ENCODE data around the gene DDX27.

DNA sequence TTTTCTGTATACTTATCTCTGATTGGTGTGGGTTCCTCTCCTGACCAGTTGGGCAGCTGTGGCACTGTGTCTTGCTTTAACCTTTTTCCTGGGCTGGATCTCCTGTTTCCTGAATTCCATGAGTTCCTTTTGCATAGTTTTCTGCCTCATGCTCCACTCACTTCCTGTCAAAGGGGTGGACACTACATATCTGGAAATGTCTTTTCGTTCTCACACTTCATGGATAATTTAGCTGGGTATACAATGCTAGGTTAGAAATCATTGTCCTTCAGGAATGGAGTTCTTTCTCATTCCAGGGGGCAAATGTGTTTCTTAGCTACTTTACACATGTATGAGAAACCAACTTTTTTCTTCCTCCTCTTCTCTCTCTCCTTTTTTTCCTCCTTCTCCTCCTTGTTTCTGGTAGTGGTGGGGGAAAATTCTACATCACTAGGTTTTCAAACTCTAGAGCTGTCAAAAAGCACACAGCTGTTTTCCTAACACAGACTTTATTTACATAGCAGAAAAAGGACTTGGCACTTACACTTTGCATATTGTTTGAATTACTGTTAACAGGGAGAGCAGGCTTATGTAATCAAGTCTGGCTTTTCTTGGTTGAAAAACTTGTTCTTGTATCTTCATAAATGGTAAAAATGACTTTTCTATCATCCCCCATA is 9.0 kb upstream of the DDX27 start:
- no peak for TF ChIP-seq CTCF (IDR thresholded peaks at IDR 0.05)
- no peak for TF ChIP-seq POLR2A (IDR thresholded peaks at IDR 0.05)
